ENCODE data around the gene DHRS13. TPM values are rescaled to one million over a fixed set of nuclear protein-coding genes. Genes with fewer than 3 reads are reported as not detected.
"Not testable (repeated sequence)": the region's sequence is repeated elsewhere in the genome, so short reads cannot be mapped to it uniquely, and the experiment has no call there.

DHRS13 gene
- total RNA-seq, 2 donors from 2014 or later, result 36.8 to 61.3 TPM

- Histone ChIP-seq H3K9me3 (no peaks in the 10 kb centered on the region), H3K4me3 (no peak overlapping the region), H3K4me1 (replicated peaks) (peaks cover 25% of the 10 kb centered on the region), H3K27ac (peak overlapping the region; percentile 64 to 74), H3K27me3 (replicated peaks; ENCODE audit: insufficient read depth) (no peaks in the 10 kb centered on the region), H3K36me3 (no peaks in the 10 kb centered on the region)
- TF ChIP-seq POLR2A (IDR thresholded peaks at IDR 0.05) (no peak), POLR2AphosphoS5 (IDR thresholded peaks at IDR 0.05) (peak; percentile 92)
- intact Hi-C loops (cut with DNase I), result no loop called here
- WGBS, result 41% methylated on average over 5 of the region's 5 CpGs
- peak; percentile 84 for DNase-seq (ENCODE audit: low spot score)
These were observed 34.3 kb upstream of the DHRS13 start for GRCh38 chr17:28937044-28937729.

DNA sequence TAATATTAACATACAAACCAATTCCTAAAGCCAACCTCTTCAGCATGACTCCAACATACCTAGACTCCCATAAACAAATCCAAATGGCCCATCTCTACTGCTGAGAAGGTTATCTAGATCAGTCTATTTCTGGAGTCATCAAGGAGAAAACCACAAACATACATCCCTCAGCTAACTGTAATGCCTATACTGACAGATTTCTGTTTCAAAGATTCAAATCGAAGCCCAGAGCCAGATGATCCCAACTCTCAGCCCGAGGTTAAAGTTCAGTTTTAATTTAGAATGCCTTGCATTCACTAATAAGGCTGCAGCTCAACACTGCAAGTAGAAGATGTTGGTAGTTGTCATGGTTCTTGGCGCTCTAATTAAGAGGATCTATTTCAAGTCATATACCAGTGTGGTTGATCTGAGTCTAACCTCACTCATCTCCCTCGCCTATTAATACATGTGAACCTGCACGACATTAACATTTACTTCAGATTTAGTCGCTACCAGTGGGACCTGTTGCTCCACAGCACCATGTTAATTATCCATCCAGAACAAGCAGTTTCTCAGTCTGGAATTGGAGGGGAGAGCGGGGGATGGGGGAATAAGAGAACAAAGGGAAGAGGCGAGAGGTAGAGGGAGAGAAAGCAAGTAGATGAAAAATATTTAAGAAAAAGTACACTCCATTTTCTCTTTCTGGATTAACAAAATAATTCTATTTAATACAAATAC, 33.0 kb upstream of the DHRS13 start:
- Histone ChIP-seq H3K4me1 (replicated peaks) (peaks cover 25% of the 10 kb centered on the region), H3K9me3 (no peaks in the 10 kb centered on the region), H3K4me3 (no peak overlapping the region), H3K27me3 (replicated peaks; ENCODE audit: insufficient read depth) (no peaks in the 10 kb centered on the region), H3K36me3 (no peaks in the 10 kb centered on the region), H3K27ac (peak overlapping the region in 1 of 2 donors; percentile 74)
- intact Hi-C loops (cut with DNase I), result no loop called here
- 90% methylated on average over 8 of the region's 8 CpGs for WGBS
- TF ChIP-seq POLR2A (IDR thresholded peaks at IDR 0.05) (no peak), CTCF (IDR thresholded peaks at IDR 0.05) (no peak), POLR2AphosphoS5 (IDR thresholded peaks at IDR 0.05) (no peak)
- no peak for DNase-seq (ENCODE audit: low spot score)

- H3K27ac ChIP-seq; DNase-seq (ENCODE audit: low spot score); H3K36me3 ChIP-seq; H3K4me3 ChIP-seq; intact Hi-C loops (cut with DNase I); H3K9me3 ChIP-seq; H3K27me3 ChIP-seq (replicated peaks; ENCODE audit: insufficient read depth): not testable (repeated sequence)
- WGBS, result 98% methylated on average over 8 of the region's 8 CpGs
- peaks cover 20% of the 10 kb centered on the region for H3K4me1 ChIP-seq (replicated peaks)
These were observed 31.6 kb upstream of the DHRS13 start for GRCh38 chr17:28934508-28934907.

DNA sequence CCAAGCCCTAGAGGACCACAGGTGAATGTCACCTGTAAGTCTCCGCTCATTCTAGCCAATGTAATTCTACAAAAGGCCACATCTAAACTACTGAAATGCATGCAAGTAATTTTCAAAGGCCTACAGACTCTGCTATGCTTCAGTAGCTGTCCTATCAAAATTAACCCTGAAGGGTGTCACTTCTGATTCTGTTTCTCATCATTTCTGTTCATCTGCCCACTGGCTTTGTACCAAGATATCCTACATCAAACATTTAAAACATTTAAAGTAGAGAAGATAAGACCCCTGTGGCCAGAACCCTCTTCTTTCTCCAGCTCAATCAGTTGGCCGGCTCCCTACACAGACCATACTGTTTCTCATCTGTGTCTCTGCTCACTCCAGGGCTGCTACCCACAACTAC, 26.9 kb upstream of the DHRS13 start:
- Histone ChIP-seq H3K27me3 (replicated peaks; ENCODE audit: insufficient read depth) (no peaks in the 10 kb centered on the region), H3K9me3 (no peaks in the 10 kb centered on the region), H3K27ac (no peak overlapping the region), H3K4me1 (replicated peaks) (no peaks in the 10 kb centered on the region), H3K36me3 (no peaks in the 10 kb centered on the region), H3K4me3 (no peak overlapping the region)
- TF ChIP-seq CTCF (IDR thresholded peaks at IDR 0.05), result no peak
- no peak for TF ChIP-seq POLR2A (IDR thresholded peaks at IDR 0.05)
- TF ChIP-seq POLR2AphosphoS5 (IDR thresholded peaks at IDR 0.05), result no peak
- WGBS, result 94% methylated on average over 2 of the region's 2 CpGs
- no peak for DNase-seq (ENCODE audit: low spot score)
- intact Hi-C loops (cut with DNase I), result no loop called here

DNA sequence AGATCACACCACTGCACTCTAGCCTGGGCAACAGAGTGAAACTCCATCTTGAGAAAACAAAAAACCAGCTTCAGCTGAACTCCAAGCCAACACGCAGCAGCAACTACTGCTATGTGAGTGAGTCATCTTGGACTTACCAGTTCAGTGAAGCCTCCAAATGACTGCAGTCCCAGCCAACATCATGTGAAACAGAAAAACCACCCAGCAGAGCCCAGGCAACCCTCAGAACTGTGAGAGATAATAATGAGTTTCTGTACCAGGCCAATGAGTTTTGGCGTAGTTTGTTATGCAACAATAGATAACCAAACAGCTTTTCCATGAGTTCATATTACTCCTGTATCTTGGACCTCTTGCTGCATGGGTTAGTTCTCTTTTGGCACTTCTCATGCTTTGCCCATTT, 25.2 kb upstream of the DHRS13 start:
- no peak for DNase-seq (ENCODE audit: low spot score)
- H3K27me3 ChIP-seq (replicated peaks; ENCODE audit: insufficient read depth), result no peaks in the 10 kb centered on the region
- intact Hi-C loops (cut with DNase I), result no loop called here
- H3K4me1 ChIP-seq (replicated peaks), result no peaks in the 10 kb centered on the region
- no peak overlapping the region for H3K27ac ChIP-seq
- TF ChIP-seq POLR2AphosphoS5 (IDR thresholded peaks at IDR 0.05), result no peak
- TF ChIP-seq POLR2A (IDR thresholded peaks at IDR 0.05), result no peak
- TF ChIP-seq CTCF (IDR thresholded peaks at IDR 0.05), result no peak
- no peak overlapping the region for H3K4me3 ChIP-seq
- H3K9me3 ChIP-seq, result no peaks in the 10 kb centered on the region
- H3K36me3 ChIP-seq, result no peaks in the 10 kb centered on the region
- WGBS, result 96% methylated on average over 2 of the region's 2 CpGs

GRCh38 chr17:28926786-28927185, 23.9 kb upstream of the DHRS13 start:
- Histone ChIP-seq H3K36me3 (no peaks in the 10 kb centered on the region), H3K4me1 (replicated peaks) (no peaks in the 10 kb centered on the region), H3K4me3 (no peak overlapping the region), H3K27me3 (replicated peaks; ENCODE audit: insufficient read depth) (no peaks in the 10 kb centered on the region), H3K27ac (peak overlapping the region; percentile 12 to 13), H3K9me3 (no peaks in the 10 kb centered on the region)
- no peak for DNase-seq (ENCODE audit: low spot score)
- WGBS, result 76% methylated on average over 4 of the region's 4 CpGs
- intact Hi-C loops (cut with DNase I), result no loop called here
- no peak for TF ChIP-seq CTCF (IDR thresholded peaks at IDR 0.05)
- TF ChIP-seq POLR2AphosphoS5 (IDR thresholded peaks at IDR 0.05), result no peak
- no peak for TF ChIP-seq POLR2A (IDR thresholded peaks at IDR 0.05)
